ENCODE data around the gene DGCR6L. TPM values are rescaled to one million over a fixed set of nuclear protein-coding genes. Genes with fewer than 3 reads are reported as not detected.
"Not testable (repeated sequence)": the region's sequence is repeated elsewhere in the genome, so short reads cannot be mapped to it uniquely, and the experiment has no call there.

Gene DGCR6L
- total RNA-seq, 1 donor from 2014 or later, result 44.2 TPM

GRCh38 chr22:20271114-20271994 lies 48.5 kb downstream of the DGCR6L start:
- ATAC-seq, result no peak
- intact Hi-C loops (cut with DNase I), result loop anchor here (5.0 kb wide), 1 partner anchor 54 kb away; no protein-coding TSS in a partner anchor
- DNase-seq (ENCODE audit: missing footprints), result no peak

- intact Hi-C loops (cut with DNase I), result loop anchor here (5.0 kb wide), 1 partner anchor 53 kb away; no protein-coding TSS in a partner anchor
- not testable (repeated sequence) for DNase-seq (ENCODE audit: missing footprints); ATAC-seq
Observed at GRCh38 chr22:20270190-20271113, 49.4 kb downstream of the DGCR6L start.

- intact Hi-C loops (cut with DNase I), result loop anchor here (5.0 kb wide), 1 partner anchor 52 kb away; no protein-coding TSS in a partner anchor
- not testable (repeated sequence) for DNase-seq (ENCODE audit: missing footprints); ATAC-seq
Observed at GRCh38 chr22:20269673-20270072, 50.2 kb downstream of the DGCR6L start.

GRCh38 chr22:20269201-20269600 lies 50.7 kb downstream of the DGCR6L start:
- ATAC-seq; DNase-seq (ENCODE audit: missing footprints); intact Hi-C loops (cut with DNase I): not testable (repeated sequence)

GRCh38 chr22:20268279-20269012 lies 51.4 kb downstream of the DGCR6L start, which contains the start of gene RTN4R:
RTN4R (minus strand) TSS chr22:20268318; CDS start chr22:20268092, 226 bp downstream.
- ATAC-seq (peak; percentile 86), DNase-seq (ENCODE audit: missing footprints) (no peak)
- intact Hi-C loops (cut with DNase I), result loop anchor here (1.0 kb wide), 1 partner anchor 111 kb away; no protein-coding TSS in a partner anchor

- DNase-seq (ENCODE audit: missing footprints) (no peak), ATAC-seq (no peak)
- intact Hi-C loops (cut with DNase I), result loop anchor here (1.0 kb wide), 1 partner anchor 110 kb away; no protein-coding TSS in a partner anchor
Observed at GRCh38 chr22:20267441-20268278, 52.2 kb downstream of the DGCR6L start.

GRCh38 chr22:20266667-20267440 lies 53.0 kb downstream of the DGCR6L start:
- DNase-seq (ENCODE audit: missing footprints); intact Hi-C loops (cut with DNase I); ATAC-seq: not testable (repeated sequence)

- DNase-seq (ENCODE audit: missing footprints); ATAC-seq; intact Hi-C loops (cut with DNase I): not testable (repeated sequence)
Observed at GRCh38 chr22:20265772-20266666, 53.8 kb downstream of the DGCR6L start.

GRCh38 chr22:20264614-20265452 lies 55.0 kb downstream of the DGCR6L start:
- intact Hi-C loops (cut with DNase I), result no loop called here
- ATAC-seq, result no peak

More at GRCh38 chr22:20264614-20265452, 55.0 kb downstream of the DGCR6L start:
- no peak for DNase-seq (ENCODE audit: missing footprints)

Other genes starting within 250 kb of the DGCR6L start
- 18.0 TPM for gene DGCR8, start 239.8 kb downstream of the DGCR6L start, total RNA-seq
- gene RANBP1, start 204.0 kb downstream of the DGCR6L start, total RNA-seq, result 42.7 TPM
- gene TRMT2A, start 202.8 kb downstream of the DGCR6L start, total RNA-seq, result 24.5 TPM
- gene ZDHHC8, start 188.3 kb downstream of the DGCR6L start, total RNA-seq, result 44.4 TPM
- gene CCDC188, start 169.0 kb downstream of the DGCR6L start, total RNA-seq, result 0.32 TPM
- gene RTN4R, start 51.7 kb downstream of the DGCR6L start, total RNA-seq, result 1.2 TPM
- gene ZNF74, start 74.1 kb upstream of the DGCR6L start, total RNA-seq, result 6.3 TPM
- gene SCARF2, start 117.8 kb upstream of the DGCR6L start, total RNA-seq, result 3.0 TPM
- 12.4 TPM for gene KLHL22, start 175.7 kb upstream of the DGCR6L start, total RNA-seq
- gene MED15, start 187.6 kb upstream of the DGCR6L start, total RNA-seq, result 38.1 TPM